H1 (cell line): ENCODE measurements around the gene AHCY.
"Not testable (repeated sequence)": the region's sequence is repeated elsewhere in the genome, so short reads cannot be mapped to it uniquely, and the experiment has no call there.

Source experiments
- CBX8 ChIP-seq: fragments of 300-800, 300-1000 bp; sonication (generic); IDR thresholded peaks from 2 replicates; pipeline ENCODE4 v1.7.1; 2016; ENCODE audit warnings: low read depth, low read length, borderline replicate concordance
- CREB1 ChIP-seq: IDR thresholded peaks from 2 replicates; pipeline ENCODE4 v1.6.1; 2012; ENCODE audit warnings: inconsistent platforms
- CTCF ChIP-seq, 3 experiments: IDR thresholded peaks; 1 replicate in 2 of 3; 2 replicates in 1 of 3; pipeline versions ENCODE4 v1.5.1 to v1.6.1; 2011; ENCODE audit warnings: low read length in 3 of 3, mild to moderate bottlenecking in 3 of 3, inconsistent platforms in 2 of 3, low read depth in 1 of 3, moderate library complexity in 1 of 3; ENCODE audit not compliant: insufficient read depth in 1 of 3; ENCODE audit errors: control extremely low read depth in 1 of 3
- EP300 ChIP-seq, 2 experiments: IDR thresholded peaks; 1 replicate in 1 of 2; 2 replicates in 1 of 2; pipeline ENCODE4 v1.6.1; 2011 to 2012; ENCODE audit warnings: low read depth in 2 of 2, low read length in 2 of 2, mild to moderate bottlenecking in 2 of 2, borderline replicate concordance in 1 of 2, inconsistent platforms in 1 of 2, moderate library complexity in 1 of 2
- EZH2 ChIP-seq: fragments of 200-600 bp; sonication (generic); IDR thresholded peaks from 2 replicates; pipeline ENCODE4 v1.7.1; 2012; ENCODE audit warnings: low read depth, mild to moderate bottlenecking, moderate library complexity, low read length, inconsistent platforms; ENCODE audit not compliant: severe bottlenecking
- JUN ChIP-seq: IDR thresholded peaks from 2 replicates; pipeline ENCODE4 v1.6.1; 2011; ENCODE audit warnings: low read depth, mild to moderate bottlenecking, improper control_type of control experiment, low read length
- KDM5A ChIP-seq: fragments of 200-600 bp; IDR thresholded peaks from 2 replicates; pipeline ENCODE4 v1.7.1; 2012; ENCODE audit warnings: mild to moderate bottlenecking, low read length, inconsistent platforms, mixed read lengths
- RNF2 ChIP-seq: fragments of 200-900, 300-1000 bp; sonication (generic); IDR thresholded peaks from 2 replicates; pipeline ENCODE4 v1.7.1; 2016; ENCODE audit warnings: borderline replicate concordance, low read depth, mild to moderate bottlenecking, antibody characterized with exemption, low read length; ENCODE audit not compliant: poor library complexity, severe bottlenecking; ENCODE audit errors: missing control alignments
- RXRA ChIP-seq: IDR thresholded peaks from 2 replicates; pipeline ENCODE4 v1.6.1; 2011; ENCODE audit warnings: low read depth, mild to moderate bottlenecking, low read length, moderate library complexity; ENCODE audit not compliant: insufficient read depth
- ZNF274 ChIP-seq: IDR thresholded peaks from 2 replicates; pipeline ENCODE4 v1.7.0; 2012; ENCODE audit warnings: low read length, borderline replicate concordance; ENCODE audit errors: extremely low read depth
- TF ChIP-seq, protein P1 (sequence below): IDR thresholded peaks from 2 replicates; pipeline ENCODE4 v1.6.1; 2011; ENCODE audit warnings: low read depth, mild to moderate bottlenecking, low read length; ENCODE audit not compliant: insufficient read depth

DNA sequence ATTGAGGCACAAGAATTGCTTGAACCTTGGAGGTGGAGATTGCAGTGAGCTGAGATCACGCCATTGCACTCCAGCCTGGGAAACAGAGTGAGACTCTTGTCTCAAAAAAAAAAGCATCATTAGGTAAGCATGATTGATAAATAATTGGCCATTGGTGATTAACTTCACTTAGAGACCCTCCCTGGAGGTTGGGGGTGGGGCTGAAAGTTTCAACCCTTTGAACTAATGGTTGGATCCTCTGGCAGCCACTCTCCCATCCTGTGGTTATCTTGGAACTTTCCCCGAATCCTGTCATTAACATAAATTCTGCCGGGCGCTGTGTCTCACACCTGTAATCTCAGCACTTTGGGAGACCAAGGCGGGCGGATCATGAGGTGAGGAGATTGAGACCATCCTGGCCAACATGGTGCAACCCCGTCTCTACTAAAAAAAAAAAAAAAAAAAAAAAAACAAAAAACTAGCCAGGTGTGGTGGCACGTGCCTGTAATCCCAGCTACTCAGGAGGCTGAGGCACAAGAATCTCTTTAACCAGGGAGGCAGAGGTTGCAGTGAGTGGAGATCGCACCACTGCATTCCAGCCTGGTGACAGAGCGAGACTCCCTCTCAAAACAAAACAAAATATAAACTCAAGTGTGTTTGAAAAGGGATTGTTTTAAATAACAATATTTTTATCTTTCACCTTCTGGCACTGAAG is 42.8 kb upstream of the AHCY start:
- TF ChIP-seq EZH2; RXRA; CTCF (IDR thresholded peaks at IDR 0.05; ENCODE audit: control extremely low read depth in 1 of 3, insufficient read depth in 1 of 3, low read depth in 1 of 3, low read length in 3 of 3); RNF2; ZNF274; EP300 (IDR thresholded peaks at IDR 0.05; ENCODE audit: borderline replicate concordance in 1 of 2, low read depth in 2 of 2, low read length in 2 of 2); KDM5A; CBX8; JUN; CREB1: not testable (repeated sequence)
- TF ChIP-seq, protein P1, sequence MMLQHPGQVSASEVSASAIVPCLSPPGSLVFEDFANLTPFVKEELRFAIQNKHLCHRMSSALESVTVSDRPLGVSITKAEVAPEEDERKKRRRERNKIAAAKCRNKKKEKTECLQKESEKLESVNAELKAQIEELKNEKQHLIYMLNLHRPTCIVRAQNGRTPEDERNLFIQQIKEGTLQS = not testable (repeated sequence)
